ENCODE data around the gene NMRAL1.

- TF ChIP-seq POLR2A (IDR thresholded peaks at IDR 0.05; ENCODE audit: low read length) (no peak), GATA1 (IDR thresholded peaks at IDR 0.05; ENCODE audit: low read depth, low read length) (no peak)
Measured at GRCh38 chr16:4452674-4453073, 21.8 kb downstream of the NMRAL1 start.
